A673 (cell line): ENCODE data around the gene FHL1. TPM values are rescaled to one million over a fixed set of nuclear protein-coding genes. Genes with fewer than 3 reads are reported as not detected.

Source experiments
- BruUV-seq: library from RNA; stranded (reverse); fragments of 400-500 nt; replicated peaks from 2 replicates; lab custom pipeline; 2021; lab: Mats Ljungman, UMichigan
- CTCF ChIA-PET: fragments of 300-600 bp; sonication (Branson Sonifier 250); formaldehyde crosslinking; loops from one replicate; lab custom pipeline; 2022; ENCODE audit warnings: antibody characterized with exemption; lab: Charles Lee
- POLR2A ChIA-PET: fragments of 300-600 bp; sonication (Branson Sonifier 250); formaldehyde crosslinking; loops from one replicate; lab custom pipeline; 2022; ENCODE audit warnings: antibody characterized with exemption; ENCODE audit not compliant: low non-redundant PET; lab: Charles Lee
- DNase-seq: peaks from one replicate; pipeline ENCODE4 v3.0.0-alpha.2; 2015; ENCODE audit warnings: low spot score
- H3K27ac ChIP-seq: fragments of 200-600 bp; sonication (generic); 2 replicates; pipeline ENCODE4 v1.5.1; 2016; ENCODE audit warnings: mixed run types, low read depth, mild to moderate bottlenecking, mixed read lengths, antibody characterized with exemption, low read length; ENCODE audit not compliant: poor library complexity, severe bottlenecking
- H3K27me3 ChIP-seq: fragments of 200-600 bp; sonication (generic); replicated peaks from 2 replicates; pipeline ENCODE4 v1.6.1; 2017; ENCODE audit warnings: mixed run types, low read depth, mild to moderate bottlenecking, mixed read lengths, antibody characterized with exemption, low read length; ENCODE audit not compliant: insufficient read depth, poor library complexity
- H3K36me3 ChIP-seq: fragments of 200-600 bp; sonication (generic); 2 replicates; pipeline ENCODE4 v1.6.1; 2016; ENCODE audit warnings: mixed run types, mild to moderate bottlenecking, mixed read lengths, antibody characterized with exemption, low read length; ENCODE audit not compliant: insufficient read depth, poor library complexity, severe bottlenecking
- H3K4me1 ChIP-seq: fragments of 200-600 bp; sonication (generic); 2 replicates; pipeline ENCODE4 v1.6.1; 2017; ENCODE audit warnings: mixed run types, mild to moderate bottlenecking, mixed read lengths, antibody characterized with exemption, low read length; ENCODE audit not compliant: insufficient read depth, poor library complexity, severe bottlenecking
- H3K4me3 ChIP-seq: fragments of 200-600 bp; sonication (generic); 2 replicates; pipeline ENCODE4 v1.5.1; 2016; ENCODE audit warnings: low read depth, mixed run types, mild to moderate bottlenecking, mixed read lengths, low read length; ENCODE audit not compliant: poor library complexity, severe bottlenecking
- H3K9me3 ChIP-seq: fragments of 200-600 bp; sonication (generic); 2 replicates; pipeline ENCODE4 v1.6.1; 2016; ENCODE audit warnings: mixed run types, low read depth, mild to moderate bottlenecking, mixed read lengths, antibody characterized with exemption, low read length; ENCODE audit not compliant: poor library complexity, severe bottlenecking
- CTCF ChIP-seq: fragments of 300-800, 200-600 bp; sonication (generic); conservative IDR thresholded peaks from 2 replicates; pipeline ENCODE4 v1.5.1; 2017; ENCODE audit warnings: low read depth, mild to moderate bottlenecking, antibody characterized with exemption, low read length, moderate library complexity, mixed read lengths
- EZH2 ChIP-seq: fragments of 200-600 bp; sonication (generic); IDR thresholded peaks from 2 replicates; pipeline ENCODE4 v1.6.1; 2017; ENCODE audit warnings: borderline replicate concordance, low read depth, mild to moderate bottlenecking, mixed read lengths, antibody characterized with exemption, low read length; ENCODE audit not compliant: poor library complexity, severe bottlenecking
- intact Hi-C: fragments of 100-400 bp; cut with micrococcal nuclease; formaldehyde crosslinking; loops from one replicate; pipeline ENCODE4 v1.10.0; 2022; ENCODE audit not compliant: unreplicated experiment
- total RNA-seq: library from RNA; stranded (reverse); gene quantifications from 2 replicates; pipeline ENCODE4 v1.2.3, GENCODE V29; 2021

The FHL1 gene
- total RNA-seq, 1 experiment from 2014 or later = 14.9 TPM

- intact Hi-C loops = loop anchor here (10.0 kb wide), 1 partner anchor 62 kb away; no protein-coding TSS in a partner anchor
- no peak for TF ChIP-seq EZH2
- no peak for TF ChIP-seq CTCF
- Histone ChIP-seq H3K27me3 (no peaks in the 10 kb centered on the region), H3K4me3 (no peak overlapping the region), H3K27ac (no peak overlapping the region), H3K9me3 (no peaks in the 10 kb centered on the region), H3K4me1 (peaks cover 32% of the 10 kb centered on the region), H3K36me3 (no peaks in the 10 kb centered on the region)
- CTCF ChIA-PET = no interaction called here
- no TSS peak for BruUV-seq
- DNase-seq = no peak
- POLR2A ChIA-PET = no interaction called here
These were observed 35.8 kb downstream of the FHL1 start for GRCh38 chrX:136183172-136183571.

GRCh38 chrX:136183917-136184316 lies 36.6 kb downstream of the FHL1 start:
- H3K4me1 ChIP-seq = peaks cover 32% of the 10 kb centered on the region
- H3K36me3 ChIP-seq = no peaks in the 10 kb centered on the region
- DNase-seq = peak; percentile 36
- ChIA-PET CTCF (no interaction called here), POLR2A (no interaction called here)
- no peaks in the 10 kb centered on the region for H3K27me3 ChIP-seq
- no peak overlapping the region for H3K4me3 ChIP-seq
- intact Hi-C loops = loop anchor here (10.0 kb wide), 1 partner anchor 61 kb away; no protein-coding TSS in a partner anchor
- no peaks in the 10 kb centered on the region for H3K9me3 ChIP-seq
- TF ChIP-seq EZH2 (no peak), CTCF (no peak)
- H3K27ac ChIP-seq = peak overlapping the region; percentile 50
- BruUV-seq = no TSS peak

GRCh38 chrX:136185401-136186022 lies 38.2 kb downstream of the FHL1 start:
- no peaks in the 10 kb centered on the region for H3K36me3 ChIP-seq
- no peak for TF ChIP-seq EZH2
- TF ChIP-seq CTCF = no peak
- no peak overlapping the region for H3K4me3 ChIP-seq
- intact Hi-C loops = loop anchor here (10.0 kb wide), 1 partner anchor 59 kb away; no protein-coding TSS in a partner anchor
- H3K9me3 ChIP-seq = no peaks in the 10 kb centered on the region
- DNase-seq = peak; percentile 32
- POLR2A ChIA-PET = interaction anchor here (0.7 kb wide), 1 partner anchor 15 kb away, joined by 3 read pairs; no protein-coding TSS in a partner anchor
- CTCF ChIA-PET = interaction anchor here (0.6 kb wide), 1 partner anchor 259 kb away, joined by 3 read pairs; no protein-coding TSS in a partner anchor
- H3K27ac ChIP-seq = no peak overlapping the region
- BruUV-seq = no TSS peak
- no peaks in the 10 kb centered on the region for H3K27me3 ChIP-seq
- H3K4me1 ChIP-seq = peaks cover 32% of the 10 kb centered on the region
